Inflammatory macrophage treated with lipopolysaccharide for 4 hours (primary cell): ENCODE measurements around the gene TRAPPC8.
A peak's percentile ranks its signal among the peaks of the same experiment; 100 is the strongest.
"Not testable (repeated sequence)": the region's sequence is repeated elsewhere in the genome, so short reads cannot be mapped to it uniquely, and the experiment has no call there.

Experiments
- DNase-seq: peaks from one replicate; pipeline ENCODE4 v3.0.0-alpha.2; 2020

TRAPPC8 gene

GRCh38 chr18:31837879-31838278 is 105.0 kb downstream of the TRAPPC8 start:
- no peak for DNase-seq

GRCh38 chr18:31835528-31836133 is 107.3 kb downstream of the TRAPPC8 start:
- no peak for DNase-seq

- DNase-seq = no peak
These were observed 111.0 kb downstream of the TRAPPC8 start for GRCh38 chr18:31831903-31832302.

- no peak for DNase-seq
These were observed 112.2 kb downstream of the TRAPPC8 start for GRCh38 chr18:31830686-31831085.

- no peak for DNase-seq
These were observed 114.3 kb downstream of the TRAPPC8 start for GRCh38 chr18:31828613-31829012.

DNA sequence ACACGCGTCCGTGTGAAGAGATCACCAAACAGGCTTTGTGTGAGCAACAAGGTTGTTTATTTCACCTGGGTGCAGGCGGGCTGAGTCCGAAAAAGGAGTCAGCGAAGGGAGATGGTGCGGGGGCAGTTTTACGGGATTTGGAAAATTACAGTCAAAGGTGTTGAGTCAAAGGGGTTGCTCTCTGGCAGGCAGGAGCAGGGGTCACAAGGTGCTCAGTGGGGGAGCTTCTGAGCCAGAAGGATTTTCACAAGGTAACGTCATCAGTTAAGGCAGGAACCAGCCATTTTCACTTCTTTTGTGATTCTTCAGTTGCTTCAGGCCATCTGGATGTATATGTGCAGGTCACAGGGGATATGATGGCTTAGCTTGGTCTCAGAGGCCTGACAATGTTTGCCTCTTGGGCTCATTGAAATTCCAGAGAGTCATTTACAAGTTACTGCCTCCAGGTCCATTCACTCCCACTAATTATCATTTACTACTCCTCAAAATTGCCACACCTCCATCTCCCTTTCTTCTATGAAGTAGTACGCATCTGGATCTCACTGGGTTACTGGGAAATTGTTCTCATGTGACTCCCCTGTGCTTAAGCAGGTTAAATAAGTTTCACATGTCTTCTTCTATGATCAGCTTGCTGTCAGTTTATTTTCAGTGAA is 116.1 kb downstream of the TRAPPC8 start:
- not testable (repeated sequence) for DNase-seq

DNA sequence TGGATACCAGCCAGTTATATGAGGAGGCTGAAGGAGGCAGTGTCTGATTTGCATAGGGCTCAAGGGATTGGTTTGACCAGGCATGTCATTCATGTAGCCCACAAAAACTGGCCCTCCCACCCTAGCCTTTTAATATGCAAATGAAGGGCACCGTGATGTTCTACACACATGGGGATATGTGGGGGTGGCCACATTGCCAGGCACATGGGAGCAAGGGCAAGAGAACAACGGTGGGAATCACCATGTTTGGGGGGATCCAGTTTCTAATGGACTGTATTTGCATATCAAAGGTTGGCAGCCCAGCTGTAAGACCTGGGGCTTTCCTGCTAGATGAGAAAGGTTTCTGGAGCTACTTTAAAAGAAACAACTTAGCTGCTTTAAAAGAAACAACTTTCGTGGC is 117.2 kb downstream of the TRAPPC8 start:
- no peak for DNase-seq

GRCh38 chr18:31821545-31822171 is 121.3 kb downstream of the TRAPPC8 start:
- DNase-seq = peak; percentile 50

DNA sequence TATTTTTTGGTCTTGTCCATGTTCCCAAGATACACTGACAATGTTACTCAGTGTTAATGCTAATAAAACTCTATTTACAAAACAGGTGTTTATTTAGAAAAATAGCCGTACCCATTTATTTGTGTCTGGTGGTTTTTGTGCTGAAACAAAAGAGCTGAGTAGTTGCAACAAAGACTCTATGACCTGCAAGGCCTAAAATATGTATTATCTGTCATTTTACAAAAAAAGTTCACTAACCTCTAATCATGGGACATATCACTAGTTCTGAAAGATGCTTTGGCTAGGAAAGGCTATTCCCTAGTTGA is 123.1 kb downstream of the TRAPPC8 start:
- no peak for DNase-seq

GRCh38 chr18:31819106-31819924 is 123.6 kb downstream of the TRAPPC8 start:
- peak; percentile 81 for DNase-seq

DNA sequence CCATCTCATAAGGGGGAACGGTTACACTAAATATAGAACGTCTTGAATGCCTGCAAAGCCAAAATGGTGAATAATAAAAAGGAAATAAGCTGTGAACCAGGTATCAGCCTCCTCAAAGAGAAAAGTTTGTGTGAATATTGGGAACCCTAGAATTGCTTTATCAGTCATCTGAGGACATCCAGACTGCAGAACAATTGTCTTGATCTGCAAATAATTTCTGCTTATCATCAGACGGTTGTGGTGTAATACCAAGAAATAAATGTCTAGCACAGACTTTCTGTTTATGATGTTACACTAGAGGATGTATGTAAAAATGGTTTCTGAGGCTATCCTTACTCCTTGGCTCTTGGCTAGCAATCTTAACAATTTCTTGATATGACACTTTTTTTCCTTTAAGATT is 128.8 kb downstream of the TRAPPC8 start:
- DNase-seq = no peak

DNA sequence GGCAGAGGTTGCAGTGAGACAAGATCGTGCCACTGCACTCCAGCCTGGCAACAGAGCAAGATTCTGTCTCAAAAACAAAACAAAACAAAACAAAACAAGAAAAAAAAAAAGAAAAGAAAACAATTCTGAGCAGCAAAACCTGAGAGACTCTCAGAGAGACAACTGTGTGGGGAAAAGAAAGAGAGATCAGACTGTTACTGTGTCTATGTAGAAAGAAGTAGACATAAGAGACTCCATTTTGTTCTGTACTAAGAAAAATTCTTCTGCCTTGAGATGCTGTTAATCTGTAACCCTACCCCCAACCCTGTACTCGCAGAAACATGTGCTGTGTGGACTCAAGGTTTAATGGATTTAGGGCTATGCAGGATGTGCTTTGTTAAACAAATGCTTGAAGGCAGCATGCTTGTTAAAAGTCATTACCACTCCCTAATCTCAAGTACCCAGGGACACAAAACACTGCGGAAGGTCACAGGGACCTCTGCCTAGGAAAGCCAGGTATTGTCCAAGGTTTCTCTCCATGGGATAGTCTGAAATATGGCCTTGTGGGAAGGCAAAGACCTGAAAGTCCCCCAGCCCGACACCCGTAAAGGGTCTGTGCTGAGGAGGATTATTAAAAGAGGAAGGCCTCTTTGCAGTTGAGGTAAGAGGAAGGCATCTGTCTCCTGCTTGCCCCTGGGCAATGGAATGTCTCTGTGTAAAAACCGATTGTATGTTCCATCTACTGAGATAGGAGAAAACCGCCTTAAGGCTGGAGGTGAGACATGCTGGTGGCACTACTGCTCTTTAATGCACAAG is 132.4 kb downstream of the TRAPPC8 start:
- not testable (repeated sequence) for DNase-seq

DNA sequence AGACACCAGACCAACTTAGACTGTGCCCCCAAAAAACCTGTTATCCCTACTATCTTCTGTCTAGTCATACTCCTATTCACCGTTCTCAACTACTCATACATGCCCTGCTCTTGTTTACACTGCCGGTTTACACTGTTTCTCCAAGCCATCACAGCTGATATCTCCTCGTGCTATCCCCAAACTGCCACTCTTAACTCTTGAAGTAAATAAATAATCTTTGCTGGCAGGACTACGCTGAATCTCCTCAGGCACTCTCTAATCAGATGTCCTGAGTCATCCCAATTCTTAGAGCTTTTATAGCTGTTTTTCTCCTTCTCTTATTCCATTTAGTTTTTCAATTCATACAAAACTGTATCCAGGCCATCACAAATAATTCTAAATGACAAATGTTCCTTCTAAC is 133.9 kb downstream of the TRAPPC8 start:
- not testable (repeated sequence) for DNase-seq

GRCh38 chr18:31801078-31801477 is 141.8 kb downstream of the TRAPPC8 start:
- no peak for DNase-seq

GRCh38 chr18:31799257-31799656 is 143.7 kb downstream of the TRAPPC8 start:
- DNase-seq = not testable (repeated sequence)

- no peak for DNase-seq
These were observed 144.5 kb downstream of the TRAPPC8 start for GRCh38 chr18:31798399-31798798.

DNA sequence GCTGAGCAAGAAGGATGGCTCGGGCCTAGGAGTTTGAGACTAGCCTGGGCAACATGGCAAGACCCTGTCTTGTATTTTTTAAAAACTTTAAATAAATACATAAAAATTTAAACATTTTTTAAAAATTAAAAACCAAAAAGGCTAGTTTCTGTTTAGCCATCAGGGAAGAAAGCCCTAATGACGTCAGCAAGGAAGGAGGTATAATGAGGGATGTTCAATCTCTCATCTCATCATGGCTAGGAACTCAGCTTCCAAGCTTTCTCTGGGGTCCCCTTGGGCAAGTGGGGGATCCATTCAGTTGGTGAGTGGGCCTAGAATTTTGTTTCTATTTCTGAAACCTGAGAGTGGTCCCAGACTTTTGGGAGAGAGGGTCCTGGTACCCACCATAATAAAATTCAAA is 147.2 kb downstream of the TRAPPC8 start:
- DNase-seq = no peak

GRCh38 chr18:31793531-31793930 is 149.4 kb downstream of the TRAPPC8 start:
- no peak for DNase-seq

DNA sequence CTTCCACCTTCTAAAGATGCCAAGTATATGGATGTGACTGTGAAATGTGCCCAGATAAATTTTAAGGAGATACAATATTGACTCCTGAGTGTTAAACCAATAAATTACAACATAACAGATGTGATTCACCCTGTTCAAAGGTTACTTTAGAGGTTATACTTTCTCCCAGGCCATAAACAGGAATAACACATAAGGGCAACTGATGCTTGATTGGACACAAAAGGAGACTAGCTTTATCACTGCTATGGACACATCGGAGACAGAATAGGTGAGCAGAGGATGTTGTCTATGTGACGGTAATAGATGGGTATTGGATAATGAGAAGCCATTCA is 150.4 kb downstream of the TRAPPC8 start:
- DNase-seq = no peak

- DNase-seq = peak; percentile 93
These were observed 150.9 kb downstream of the TRAPPC8 start for GRCh38 chr18:31791817-31792579.

GRCh38 chr18:31789409-31789808 is 153.5 kb downstream of the TRAPPC8 start:
- DNase-seq = no peak

GRCh38 chr18:31783059-31783458 is 159.9 kb downstream of the TRAPPC8 start:
- no peak for DNase-seq
